Activated effector memory CD4-positive, alpha-beta T cell treated with anti-CD3 and anti-CD28 coated beads, Interleukin-2, amount 50 U/mL, for 16 hours (primary cell): Measurements from ENCODE around the gene RAB4A.

Experiments
- DNase-seq: peaks from one replicate; pipeline ENCODE4 v3.0.0-alpha.2; 2020

Gene RAB4A

DNA sequence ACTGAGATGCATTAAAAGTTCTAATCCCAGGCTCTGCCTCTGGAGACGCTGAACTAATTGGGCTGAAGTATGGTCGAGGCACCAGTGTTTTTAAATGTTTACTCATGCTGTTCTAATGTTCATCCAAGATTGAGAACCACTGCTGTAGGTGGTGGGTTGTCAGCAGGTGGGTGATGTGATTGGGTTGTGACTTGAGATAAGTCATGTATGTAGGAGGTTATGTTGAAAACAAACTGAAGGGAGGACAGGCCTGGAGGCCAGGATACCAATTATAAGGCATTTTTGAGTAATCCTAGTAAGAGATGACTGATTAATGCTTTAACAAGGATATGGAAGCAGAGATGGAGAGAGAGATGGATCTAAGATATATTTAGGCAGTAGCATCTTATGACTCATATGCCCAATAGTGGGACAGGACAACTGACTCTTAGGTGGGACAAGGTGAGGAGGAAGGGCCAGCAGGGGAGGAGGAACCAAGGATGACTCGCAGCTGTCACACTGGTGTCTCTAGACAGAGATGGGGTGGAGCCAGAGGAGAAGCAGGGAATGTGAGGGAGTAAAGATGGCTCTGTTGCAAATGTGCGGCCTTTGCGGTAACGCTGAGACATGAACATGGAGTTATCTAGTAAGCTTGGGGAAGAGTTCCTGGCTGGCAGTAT, 29.3 kb downstream of the RAB4A start:
- no peak for DNase-seq

DNA sequence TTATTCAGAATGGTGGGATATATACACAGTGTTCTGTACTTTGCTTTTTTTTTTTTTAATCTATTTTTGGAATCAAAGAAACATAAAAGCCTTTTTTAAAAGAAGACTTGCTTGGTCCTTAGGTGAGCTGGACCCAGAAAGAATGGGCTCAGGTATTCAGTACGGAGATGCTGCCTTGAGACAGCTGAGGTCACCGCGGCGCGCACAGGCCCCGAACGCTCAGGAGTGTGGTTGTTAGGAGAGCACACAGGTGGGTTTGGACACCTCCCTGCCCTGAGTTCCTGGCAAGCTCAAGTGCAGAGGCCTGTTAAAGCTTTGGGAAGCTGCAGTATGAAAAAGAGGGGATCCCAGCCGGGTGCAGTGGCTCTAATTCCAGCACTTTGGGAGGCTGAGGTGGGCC, 31.8 kb downstream of the RAB4A start:
- DNase-seq, result no peak

GRCh38 chr1:229303855-229304254, 32.9 kb downstream of the RAB4A start:
- no peak for DNase-seq

DNA sequence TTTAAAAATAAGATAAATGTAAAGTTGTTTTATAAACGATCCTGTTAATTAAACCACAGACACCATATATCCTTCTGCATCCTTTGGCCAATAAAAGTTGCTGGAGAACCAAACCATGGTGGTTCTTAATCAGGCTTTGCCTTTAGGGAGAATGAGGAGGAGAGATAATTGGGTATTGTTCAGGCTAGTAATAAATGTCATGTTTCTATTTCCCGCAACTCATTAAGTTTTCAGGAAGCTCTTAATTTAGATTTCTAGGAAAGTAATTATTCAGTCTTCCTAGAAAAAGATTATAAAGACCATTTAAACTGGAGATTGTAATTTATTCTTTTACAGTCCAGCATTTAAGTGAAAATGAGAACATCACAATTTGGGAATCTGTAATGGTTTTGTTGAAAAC, 34.5 kb downstream of the RAB4A start:
- no peak for DNase-seq

- DNase-seq, result no peak
Measured at GRCh38 chr1:229309074-229309473, 38.2 kb downstream of the RAB4A start.

GRCh38 chr1:229309684-229310083, 38.8 kb downstream of the RAB4A start:
- DNase-seq, result no peak

DNA sequence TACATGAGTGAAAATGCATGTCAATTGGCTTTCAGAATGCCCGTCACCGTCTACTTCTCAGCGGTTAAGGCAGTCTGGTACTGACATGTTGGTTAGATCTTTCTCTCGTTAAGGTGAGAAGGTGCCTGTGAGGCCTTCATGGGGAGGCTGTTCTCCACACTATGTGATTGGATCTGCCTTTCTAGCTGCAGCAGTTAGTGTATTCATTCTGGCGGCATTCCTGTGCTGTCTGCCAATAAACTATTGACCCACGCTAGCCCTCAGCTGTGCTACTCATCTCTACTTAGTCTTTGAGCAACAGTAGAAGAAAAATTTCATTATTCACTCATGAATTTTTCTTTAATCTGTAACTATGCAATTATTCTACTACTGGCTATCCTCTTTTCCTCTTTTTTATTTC, 39.9 kb downstream of the RAB4A start:
- DNase-seq, result no peak

GRCh38 chr1:229316166-229316565, 45.3 kb downstream of the RAB4A start:
- DNase-seq, result no peak

DNA sequence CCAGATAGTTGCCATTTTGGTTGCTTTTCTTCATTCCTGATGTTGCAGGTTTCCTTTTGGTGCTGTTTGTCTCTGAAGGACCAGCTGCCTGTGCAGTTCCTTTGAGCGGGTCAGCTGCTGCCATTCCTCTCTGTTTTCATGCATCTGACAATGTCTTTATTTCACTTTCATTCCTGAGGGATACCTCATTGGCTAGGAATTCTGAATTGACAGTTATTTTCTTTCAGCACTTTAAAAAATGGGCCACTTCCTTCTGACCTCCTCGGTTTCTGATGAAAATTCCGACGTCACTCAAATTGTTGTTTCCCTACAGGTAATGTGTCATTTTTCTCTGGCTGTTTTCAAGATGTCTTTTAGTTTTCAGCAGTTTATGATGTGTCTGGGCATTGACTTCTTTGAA, 47.1 kb downstream of the RAB4A start:
- DNase-seq, result no peak

GRCh38 chr1:229319487-229319886, 48.6 kb downstream of the RAB4A start:
- no peak for DNase-seq

GRCh38 chr1:229323201-229323600, 52.3 kb downstream of the RAB4A start:
- DNase-seq, result no peak

DNA sequence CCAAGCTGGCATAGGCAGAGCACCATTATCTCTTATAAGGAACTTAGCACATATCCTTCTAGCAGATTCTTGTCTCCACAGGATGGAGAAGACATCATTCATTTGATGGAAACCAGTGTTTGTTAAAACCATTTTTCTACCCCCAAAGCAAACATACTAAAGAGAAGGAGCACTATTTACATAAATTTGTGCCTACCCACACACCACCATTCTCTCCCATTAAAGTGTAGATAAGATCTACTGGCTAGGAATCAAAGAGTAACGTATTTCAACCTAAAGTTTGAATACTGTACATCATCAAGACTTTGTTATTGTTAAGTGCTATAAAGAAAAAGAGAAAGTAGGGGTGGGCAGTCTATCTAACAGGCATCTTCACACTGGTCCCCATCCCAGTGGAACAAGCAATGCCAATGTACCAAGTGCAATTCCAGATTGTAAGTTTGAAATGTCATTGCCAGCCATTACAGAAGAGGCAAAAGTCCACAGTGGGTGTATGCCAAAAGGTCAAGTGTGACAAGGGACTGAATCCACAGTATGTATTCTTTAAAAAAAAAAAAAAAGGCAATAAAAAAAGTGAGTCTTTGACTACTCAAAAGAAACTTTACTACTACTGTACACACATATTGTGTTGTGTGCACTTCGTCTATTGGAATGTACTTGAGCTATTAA, 53.1 kb downstream of the RAB4A start:
- no peak for DNase-seq

DNA sequence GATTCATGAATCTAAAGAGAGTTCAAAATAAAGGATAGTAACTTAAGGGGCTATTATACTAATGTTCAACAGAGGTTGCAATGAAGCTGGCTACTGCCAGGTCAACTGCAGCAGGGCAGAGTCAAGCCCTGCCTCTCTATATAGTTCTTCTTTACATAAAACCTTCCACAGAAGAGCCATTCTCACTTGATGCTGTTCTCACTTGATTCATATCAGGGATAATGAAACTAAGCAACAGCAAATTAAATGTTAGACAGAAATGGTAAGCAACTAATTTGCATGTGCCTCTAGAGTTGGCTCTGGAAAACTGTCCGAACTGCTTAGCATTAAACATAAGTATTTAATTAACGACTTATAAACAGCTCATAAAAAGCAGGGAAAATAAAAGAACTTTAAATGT, 54.5 kb downstream of the RAB4A start:
- no peak for DNase-seq

DNA sequence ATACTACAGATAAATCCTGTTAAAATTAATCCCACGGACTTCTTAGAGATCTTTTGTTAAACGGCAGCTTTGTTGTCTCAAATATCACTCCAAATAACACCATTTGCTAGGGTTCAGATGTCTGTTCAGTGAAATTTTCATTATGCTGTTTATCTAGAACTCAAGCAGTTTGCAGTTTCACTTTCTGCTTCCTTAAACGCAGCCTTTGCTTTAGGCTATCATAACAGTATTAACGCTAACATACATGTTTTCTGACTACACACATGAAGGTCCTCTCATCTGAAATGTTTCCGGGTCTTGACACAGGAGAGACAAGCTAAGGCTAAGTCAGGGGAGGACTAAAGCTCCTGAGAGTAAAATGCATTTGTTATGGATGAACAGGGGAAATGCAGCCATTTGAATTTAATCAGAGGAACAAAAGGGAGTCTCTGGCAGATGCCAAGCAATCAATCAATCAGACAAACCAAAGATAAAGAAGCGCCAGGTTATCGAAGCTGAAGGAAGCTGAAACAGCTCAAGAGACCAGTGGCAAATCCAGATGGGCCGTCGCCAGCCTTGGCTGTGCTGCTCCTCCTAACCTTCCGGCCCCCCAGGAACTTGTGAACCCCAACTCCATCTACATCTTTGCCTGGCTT, 55.1 kb downstream of the RAB4A start:
- no peak for DNase-seq

DNA sequence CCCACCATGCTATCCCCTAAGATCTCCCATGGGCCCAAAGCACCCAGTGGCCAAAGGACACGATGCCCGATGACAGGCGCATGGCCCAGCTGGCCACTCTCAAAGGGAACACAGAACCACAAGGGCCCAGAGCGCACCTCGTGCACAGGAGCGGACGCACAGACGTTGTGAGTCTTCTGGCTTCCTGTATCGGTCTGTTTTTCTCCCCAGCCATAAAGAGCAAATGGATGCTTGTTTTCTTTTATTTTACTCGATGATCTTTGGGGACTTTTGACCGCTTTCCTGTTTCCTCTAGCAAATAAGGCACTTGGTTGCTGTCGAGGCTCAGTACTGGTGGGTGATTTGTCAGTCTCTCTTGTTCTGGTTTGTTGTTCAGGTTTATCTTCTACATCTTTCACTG, 55.7 kb downstream of the RAB4A start:
- no peak for DNase-seq

GRCh38 chr1:229327765-229328164, 56.9 kb downstream of the RAB4A start:
- DNase-seq, result peak; percentile 76

GRCh38 chr1:229328598-229329362, 57.9 kb downstream of the RAB4A start:
- no peak for DNase-seq

- DNase-seq, result no peak
Measured at GRCh38 chr1:229334269-229334668, 63.4 kb downstream of the RAB4A start.

DNA sequence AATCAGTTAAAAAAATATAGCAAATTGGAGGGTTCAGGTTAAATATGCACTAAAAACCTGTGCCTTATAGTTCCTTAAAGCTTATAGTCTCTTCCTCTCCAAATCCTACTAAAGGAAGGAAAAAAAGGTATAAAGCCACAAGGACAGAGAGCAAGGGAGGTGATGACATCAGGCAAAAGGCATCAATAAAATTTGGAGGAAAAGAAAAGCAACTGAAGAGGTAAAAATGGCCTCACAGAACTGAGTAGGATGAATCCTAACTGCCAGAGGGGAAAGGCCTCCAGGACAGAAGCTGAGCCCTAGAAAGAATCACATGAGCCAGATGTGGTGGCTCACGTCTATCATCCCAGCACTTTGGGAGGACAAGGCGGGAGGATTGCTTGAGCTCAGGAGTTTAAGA, 63.8 kb downstream of the RAB4A start:
- no peak for DNase-seq

GRCh38 chr1:229336345-229336744, 65.4 kb downstream of the RAB4A start:
- DNase-seq, result no peak

DNA sequence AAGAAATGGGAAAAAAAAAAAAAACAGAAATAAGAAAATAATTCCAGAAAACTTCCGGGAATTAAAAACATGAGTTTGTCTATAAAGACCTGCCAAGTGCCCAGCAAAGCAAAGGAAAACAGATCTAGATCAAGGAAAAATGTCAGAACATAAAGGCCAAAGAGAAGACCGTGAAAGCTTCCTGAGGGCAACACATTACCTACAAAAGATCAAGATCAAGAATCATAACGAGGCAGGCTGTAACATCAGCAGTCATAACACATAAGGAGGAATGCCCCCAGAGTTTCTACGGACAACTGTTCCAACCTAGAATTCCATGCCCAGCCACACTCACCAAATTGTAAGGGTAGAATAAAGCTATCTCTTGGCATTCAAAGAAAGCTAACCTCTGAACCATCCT, 68.2 kb downstream of the RAB4A start:
- DNase-seq, result no peak

DNA sequence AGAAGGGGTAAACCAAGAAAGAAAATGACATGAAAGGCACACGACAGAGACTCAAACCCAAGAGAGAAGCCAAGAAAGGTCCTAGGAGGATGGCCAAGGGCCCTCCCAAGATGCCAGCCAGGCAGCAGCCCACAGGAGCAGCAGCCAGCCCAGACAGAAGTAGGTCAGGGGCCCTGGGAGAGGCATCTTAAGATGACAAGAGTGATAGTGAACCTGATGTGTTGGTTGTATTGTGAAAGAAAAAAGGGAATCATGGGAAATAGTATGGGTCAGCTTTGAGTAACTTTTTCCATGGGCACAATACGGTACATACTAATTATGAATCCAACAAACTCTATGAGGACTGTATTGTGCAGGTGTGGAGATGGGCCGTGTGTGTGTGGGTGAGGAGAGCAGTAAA, 68.6 kb downstream of the RAB4A start:
- peak; percentile 68 for DNase-seq

- DNase-seq, result no peak
Measured at GRCh38 chr1:229340496-229340895, 69.6 kb downstream of the RAB4A start.
